Esophagus squamous epithelium (tissue), 4 donors: Measurements from ENCODE around the gene B4GAT1.

Source experiments
- POLR2A ChIP-seq, 4 donors: fragments of 450-650 bp; IDR thresholded peaks; one replicate each; pipeline ENCODE4 v1.6.1; 2017; ENCODE audit warnings: antibody characterized with exemption in 4 of 4, mild to moderate bottlenecking in 4 of 4, moderate library complexity in 3 of 4
- TF ChIP-seq, protein P1 (sequence below), 6 experiments: fragments of 450-650 bp in 4 of 6; fragments of 200-600 bp in 2 of 6; sonication (generic) in 2 of 6; IDR thresholded peaks; one replicate each; pipeline ENCODE4 v1.5.1; 2016 to 2019; ENCODE audit warnings: antibody characterized with exemption in 6 of 6, mild to moderate bottlenecking in 4 of 6, moderate library complexity in 4 of 6

DNA sequence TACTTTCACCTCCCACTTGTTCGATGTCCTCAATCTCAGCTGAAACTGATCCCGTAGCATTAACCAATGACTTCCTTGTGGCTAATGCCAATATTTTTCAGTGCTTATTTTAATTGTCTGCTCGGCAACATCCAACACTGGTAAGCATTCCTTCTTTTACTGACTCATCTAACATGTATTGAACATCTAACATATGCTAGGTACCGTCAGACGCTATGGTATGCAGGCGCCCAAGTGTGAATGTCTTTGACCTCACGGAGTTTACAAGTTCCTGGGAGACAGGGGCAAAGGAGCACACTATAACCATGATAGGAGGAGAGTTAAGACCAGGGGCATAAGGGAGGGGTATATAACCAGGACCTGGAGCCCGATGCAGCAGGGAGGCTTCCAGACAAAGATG lies 4.3 kb downstream of the B4GAT1 start:
- TF ChIP-seq POLR2A (IDR thresholded peaks at IDR 0.05): no peak
- TF ChIP-seq, protein P1, sequence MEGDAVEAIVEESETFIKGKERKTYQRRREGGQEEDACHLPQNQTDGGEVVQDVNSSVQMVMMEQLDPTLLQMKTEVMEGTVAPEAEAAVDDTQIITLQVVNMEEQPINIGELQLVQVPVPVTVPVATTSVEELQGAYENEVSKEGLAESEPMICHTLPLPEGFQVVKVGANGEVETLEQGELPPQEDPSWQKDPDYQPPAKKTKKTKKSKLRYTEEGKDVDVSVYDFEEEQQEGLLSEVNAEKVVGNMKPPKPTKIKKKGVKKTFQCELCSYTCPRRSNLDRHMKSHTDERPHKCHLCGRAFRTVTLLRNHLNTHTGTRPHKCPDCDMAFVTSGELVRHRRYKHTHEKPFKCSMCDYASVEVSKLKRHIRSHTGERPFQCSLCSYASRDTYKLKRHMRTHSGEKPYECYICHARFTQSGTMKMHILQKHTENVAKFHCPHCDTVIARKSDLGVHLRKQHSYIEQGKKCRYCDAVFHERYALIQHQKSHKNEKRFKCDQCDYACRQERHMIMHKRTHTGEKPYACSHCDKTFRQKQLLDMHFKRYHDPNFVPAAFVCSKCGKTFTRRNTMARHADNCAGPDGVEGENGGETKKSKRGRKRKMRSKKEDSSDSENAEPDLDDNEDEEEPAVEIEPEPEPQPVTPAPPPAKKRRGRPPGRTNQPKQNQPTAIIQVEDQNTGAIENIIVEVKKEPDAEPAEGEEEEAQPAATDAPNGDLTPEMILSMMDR (IDR thresholded peaks at IDR 0.05): no peak
